K562 (cell line): Measurements from ENCODE around the gene NSMF. TPM values are rescaled to one million over a fixed set of nuclear protein-coding genes. Genes with fewer than 3 reads are reported as not detected.

Source experiments
- ATAC-seq: fragments of 200-7000 bp; cut with Tn5 transposase; 3 replicates; pipeline ENCODE4 v1.9.1; 2020; ENCODE audit warnings: moderate library complexity
- BruUV-seq: library from RNA; stranded (reverse); fragments of 400-500 nt; replicated peaks from 2 replicates; lab custom pipeline; 2021; lab: Mats Ljungman, UMichigan
- CTCF ChIA-PET: fragments of 300-600 bp; formaldehyde crosslinking; extraction: SDS; loops from one replicate; lab custom pipeline; 2021; ENCODE audit warnings: low intra/inter-chr PET ratio; lab: Yijun Ruan, JAX
- POLR2A ChIA-PET: fragments of 300-600, 350-650 bp; sonication (Branson Sonifier 250); formaldehyde crosslinking; extraction: SDS; loops from one replicate; lab custom pipeline; 2021; ENCODE audit warnings: antibody characterized with exemption, inconsistent platforms; lab: Yijun Ruan, JAX
- DNase-seq, 4 experiments: peaks; one replicate each; pipeline versions ENCODE4 v3.0.0 to v3.0.0-alpha.2; 2011 to 2018; ENCODE audit warnings: low spot score in 3 of 4, mixed read lengths in 3 of 4; ENCODE audit errors: extremely low read depth in 1 of 4
- FAIRE-seq: peaks from 2 replicates; lab custom pipeline; 2011; peaks lifted over from hg19 to GRCh38; lab: Jason Lieb, UNC
- H2AFZ ChIP-seq: 2 replicates; pipeline ENCODE4 v1.6.0; 2011; ENCODE audit warnings: low read depth, low read length, control low read depth, inconsistent platforms
- H3K27ac ChIP-seq: fragments of 200-600 bp; 3 replicates; pipeline ENCODE4 v1.8.0; 2011; ENCODE audit warnings: low read depth, mild to moderate bottlenecking, control low read depth, inconsistent platforms, low read length, moderate library complexity, mixed read lengths; ENCODE audit errors: extremely low read depth
- H3K27me3 ChIP-seq, 2 experiments: fragments of 300-600 bp in 1 of 2; 2 replicates in 1 of 2; 3 replicates in 1 of 2; pipeline versions ENCODE4 v1.6.0 to v1.8.0; 2011; ENCODE audit warnings: inconsistent platforms in 2 of 2, low read length in 2 of 2, mild to moderate bottlenecking in 1 of 2, mixed read lengths in 1 of 2, moderate library complexity in 1 of 2; ENCODE audit not compliant: control insufficient read depth in 2 of 2, insufficient read depth in 2 of 2
- H3K36me3 ChIP-seq: fragments of 300-600 bp; 3 replicates; pipeline ENCODE4 v1.8.0; 2011; ENCODE audit warnings: mild to moderate bottlenecking, low read length, inconsistent platforms; ENCODE audit not compliant: control insufficient read depth, insufficient read depth
- H3K4me1 ChIP-seq, 2 experiments: fragments of 200-600 bp in 1 of 2; replicated peaks in 1 of 2; 2 replicates in 1 of 2; 3 replicates in 1 of 2; pipeline versions ENCODE4 v1.5.1 to v1.8.0; 2011; ENCODE audit warnings: inconsistent platforms in 2 of 2, low read length in 2 of 2, mild to moderate bottlenecking in 1 of 2, mixed read lengths in 1 of 2, moderate library complexity in 1 of 2; ENCODE audit not compliant: control insufficient read depth in 2 of 2, insufficient read depth in 2 of 2
- H3K4me2 ChIP-seq: 2 replicates; pipeline ENCODE4 v1.6.1; 2011; ENCODE audit warnings: low read length, control low read depth, inconsistent platforms, mixed read lengths; ENCODE audit not compliant: insufficient read depth
- H3K4me3 ChIP-seq: fragments of 200-600 bp; sonication (generic), shearing (Covaris generic); 2 replicates; pipeline ENCODE4 v1.5.1; 2016; ENCODE audit warnings: control low read depth, inconsistent platforms
- H3K79me2 ChIP-seq: fragments of 200-600 bp; 3 replicates; pipeline ENCODE4 v1.8.0; 2011; ENCODE audit warnings: low read length, inconsistent platforms; ENCODE audit not compliant: control insufficient read depth, insufficient read depth
- H3K9ac ChIP-seq, 2 experiments: 2 replicates each; pipeline versions ENCODE4 v1.6.0 to v1.6.1; 2011; ENCODE audit warnings: low read depth in 2 of 2, low read length in 2 of 2, control low read depth in 1 of 2, inconsistent platforms in 1 of 2, mild to moderate bottlenecking in 1 of 2, mixed read lengths in 1 of 2; ENCODE audit not compliant: insufficient read depth in 1 of 2
- H3K9me1 ChIP-seq: one replicate; pipeline ENCODE4 v1.6.0; 2011; ENCODE audit warnings: inconsistent platforms, mild to moderate bottlenecking, low read length, moderate library complexity; ENCODE audit not compliant: control insufficient read depth, insufficient read depth
- H3K9me3 ChIP-seq: replicated peaks from 2 replicates; pipeline ENCODE4 v1.5.1; 2011; ENCODE audit warnings: low read depth, low read length, inconsistent platforms; ENCODE audit not compliant: control insufficient read depth, insufficient read depth
- H4K20me1 ChIP-seq: replicated peaks from 2 replicates; pipeline ENCODE4 v1.6.1; 2011; ENCODE audit warnings: low read length, inconsistent platforms, mixed read lengths; ENCODE audit not compliant: control insufficient read depth, insufficient read depth
- CREM ChIP-seq: IDR thresholded peaks from 2 replicates; pipeline ENCODE4 v1.6.1; 2014; ENCODE audit warnings: antibody characterized with exemption, low read depth
- CSDE1 ChIP-seq, 2 experiments: fragments of 450-650 bp; IDR thresholded peaks; 2 replicates each; pipeline ENCODE4 v1.6.1; 2016; ENCODE audit warnings: mild to moderate bottlenecking in 1 of 2
- FOS ChIP-seq: IDR thresholded peaks from 3 replicates; pipeline ENCODE4 v1.6.1; 2011; ENCODE audit not compliant: insufficient read length; ENCODE audit errors: extremely low read depth
- GATA2 ChIP-seq: sonication (generic); formaldehyde crosslinking; IDR thresholded peaks from 2 replicates; pipeline ENCODE4 v1.4.0; 2020; ENCODE audit warnings: mild to moderate bottlenecking, missing genetic modification reagents
- LARP7 ChIP-seq: fragments of 450-650 bp; IDR thresholded peaks from 2 replicates; pipeline ENCODE4 v1.6.1; 2016
- NR1H2 ChIP-seq: sonication (generic); formaldehyde crosslinking; IDR thresholded peaks from 2 replicates; pipeline ENCODE4 v1.4.0; 2020; ENCODE audit warnings: mild to moderate bottlenecking, missing genetic modification reagents
- U2AF1 ChIP-seq: fragments of 200-400 bp; formaldehyde crosslinking; optimal IDR thresholded peaks from 2 replicates; pipeline ENCODE3; 2017; ENCODE audit warnings: mild to moderate bottlenecking, low read depth, low read length, moderate library complexity
- ZBTB17 ChIP-seq: fragments of 450-650 bp; formaldehyde crosslinking; IDR thresholded peaks from 2 replicates; pipeline ENCODE4 v1.4.0; 2020; ENCODE audit warnings: mild to moderate bottlenecking
- ZNF146 ChIP-seq: IDR thresholded peaks from one replicate; pipeline ENCODE4 v1.6.1; 2018; ENCODE audit warnings: missing compliant biosample characterization; ENCODE audit not compliant: unreplicated experiment
- ZNF695 ChIP-seq: fragments of 450-650 bp; formaldehyde crosslinking; IDR thresholded peaks from 2 replicates; pipeline ENCODE4 v1.4.0; 2020; ENCODE audit warnings: mild to moderate bottlenecking, moderate library complexity
- ZNF699 ChIP-seq: fragments of 250-450 bp; sonication (Bioruptor Pico); IDR thresholded peaks from 2 replicates; pipeline ENCODE4 v1.8.0; 2021; ENCODE audit warnings: mild to moderate bottlenecking, moderate library complexity; ENCODE audit not compliant: insufficient replicate concordance
- WGBS: fragments of 100-300 bp; shearing (Covaris generic); methylation state at CpG from one replicate; pipeline ENCODE4 v1.1.6; 2016; ENCODE audit warnings: low coverage, mixed read lengths; ENCODE audit not compliant: insufficient coverage; ENCODE audit errors: missing lambda C conversion rate; 5-methylcytosine and 5-hydroxymethylcytosine counted together
- in situ Hi-C: fragments of 300-500 bp; cut with MboI; formaldehyde crosslinking; loops from 4 replicates; pipeline ENCODE4 v1.15.0; 2018; ENCODE audit warnings: inconsistent platforms, mixed read lengths
- intact Hi-C: fragments of 100-400 bp; cut with micrococcal nuclease; formaldehyde crosslinking; loops from 2 replicates; pipeline ENCODE4 v1.14.2; 2022
- polyA plus RNA-seq, 8 experiments: library from polyadenylated mRNA; depleted of rRNA in 4 of 8; stranded (reverse) in 5 of 8; unstranded in 3 of 8; fragments of >200 nt; fragmentation: Nextera tagmentation in 2 of 8; fragmentation: Illumina TruSeq in 1 of 8; extraction: Ambion mirVana in 2 of 8; extraction: Trizol in 1 of 8; gene quantifications; 2 replicates each; pipeline versions ENCODE4 v1.2.1 to v1.2.3, GENCODE V29; 2011 to 2014; ENCODE audit warnings: inconsistent platforms in 1 of 8, missing spikeins in 1 of 8
- total RNA-seq, 7 experiments: library from RNA; depleted of rRNA in 6 of 7; stranded (reverse); fragments of >200 nt in 6 of 7; fragmentation: Illumina TruSeq in 2 of 7; extraction: Trizol in 2 of 7; gene quantifications; 2 replicates each; pipeline versions ENCODE4 v1.2.1 to v1.2.3, GENCODE V29; 2011 to 2021; ENCODE audit warnings: low replicate concordance in 1 of 7
- TF ChIP-seq, protein P1 (sequence below): fragments of 250-450 bp; sonication (Bioruptor Pico); IDR thresholded peaks from 2 replicates; pipeline ENCODE4 v1.5.0; 2021; ENCODE audit warnings: mild to moderate bottlenecking, borderline replicate concordance
- TF ChIP-seq, protein P2 (sequence below), 3 experiments: fragments of 200-800 bp in 1 of 3; fragments of 250-450 bp in 1 of 3; fragments of 450-650 bp in 1 of 3; sonication (Bioruptor Pico) in 1 of 3; sonication (Bioruptor generic) in 1 of 3; formaldehyde crosslinking in 1 of 3; IDR thresholded peaks; 2 replicates each; pipeline versions ENCODE4 v1.6.1 to v1.8.0; 2016 to 2022; ENCODE audit warnings: mild to moderate bottlenecking in 2 of 3, missing genetic modification characterization in 2 of 3, missing compliant biosample characterization in 1 of 3, moderate library complexity in 1 of 3
- TF ChIP-seq, protein P3 (sequence below): fragments of 450-650 bp; formaldehyde crosslinking; IDR thresholded peaks from 2 replicates; pipeline ENCODE4 v1.4.0; 2020; ENCODE audit warnings: mild to moderate bottlenecking, moderate library complexity

Gene NSMF
- total and polyA plus RNA-seq, 9 of the 15 experiments (the other 6 are each of a cell fraction or from before 2014, with no cell fraction given), result 0.20 to 82.7 (median 29.3) TPM

DNA sequence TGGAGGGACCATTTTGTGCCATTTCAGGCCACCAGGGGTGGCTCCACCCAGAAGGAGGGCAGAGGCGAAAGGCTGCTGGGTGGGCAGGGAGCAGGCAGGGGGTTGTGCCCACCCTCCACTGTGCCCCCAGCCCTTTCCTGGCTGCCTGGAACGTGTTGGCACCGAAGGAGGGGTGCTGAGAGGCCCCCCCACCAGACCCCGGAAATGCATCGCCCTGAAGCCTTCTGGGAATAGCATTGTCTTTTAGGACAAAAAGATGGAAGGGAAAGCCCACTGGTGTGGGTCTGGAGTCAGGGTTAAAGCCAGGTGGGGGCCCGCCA lies 30.9 kb downstream of the NSMF start:
- no TSS peak for BruUV-seq
- no peak overlapping the region for H3K4me2 ChIP-seq
- intact Hi-C loops (loop anchor here (10.0 kb wide), 1 partner anchor 123 kb away; the partner anchor contains the start of gene NRARP), in situ Hi-C loops (no loop called here)
- TF ChIP-seq, protein P1, sequence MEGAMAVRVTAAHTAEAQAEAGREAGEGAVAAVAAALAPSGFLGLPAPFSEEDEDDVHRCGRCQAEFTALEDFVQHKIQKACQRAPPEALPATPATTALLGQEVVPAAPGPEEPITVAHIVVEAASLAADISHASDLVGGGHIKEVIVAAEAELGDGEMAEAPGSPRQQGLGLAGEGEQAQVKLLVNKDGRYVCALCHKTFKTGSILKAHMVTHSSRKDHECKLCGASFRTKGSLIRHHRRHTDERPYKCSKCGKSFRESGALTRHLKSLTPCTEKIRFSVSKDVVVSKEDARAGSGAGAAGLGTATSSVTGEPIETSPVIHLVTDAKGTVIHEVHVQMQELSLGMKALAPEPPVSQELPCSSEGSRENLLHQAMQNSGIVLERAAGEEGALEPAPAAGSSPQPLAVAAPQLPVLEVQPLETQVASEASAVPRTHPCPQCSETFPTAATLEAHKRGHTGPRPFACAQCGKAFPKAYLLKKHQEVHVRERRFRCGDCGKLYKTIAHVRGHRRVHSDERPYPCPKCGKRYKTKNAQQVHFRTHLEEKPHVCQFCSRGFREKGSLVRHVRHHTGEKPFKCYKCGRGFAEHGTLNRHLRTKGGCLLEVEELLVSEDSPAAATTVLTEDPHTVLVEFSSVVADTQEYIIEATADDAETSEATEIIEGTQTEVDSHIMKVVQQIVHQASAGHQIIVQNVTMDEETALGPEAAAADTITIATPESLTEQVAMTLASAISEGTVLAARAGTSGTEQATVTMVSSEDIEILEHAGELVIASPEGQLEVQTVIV, result no peak
- TF ChIP-seq, protein P2, sequence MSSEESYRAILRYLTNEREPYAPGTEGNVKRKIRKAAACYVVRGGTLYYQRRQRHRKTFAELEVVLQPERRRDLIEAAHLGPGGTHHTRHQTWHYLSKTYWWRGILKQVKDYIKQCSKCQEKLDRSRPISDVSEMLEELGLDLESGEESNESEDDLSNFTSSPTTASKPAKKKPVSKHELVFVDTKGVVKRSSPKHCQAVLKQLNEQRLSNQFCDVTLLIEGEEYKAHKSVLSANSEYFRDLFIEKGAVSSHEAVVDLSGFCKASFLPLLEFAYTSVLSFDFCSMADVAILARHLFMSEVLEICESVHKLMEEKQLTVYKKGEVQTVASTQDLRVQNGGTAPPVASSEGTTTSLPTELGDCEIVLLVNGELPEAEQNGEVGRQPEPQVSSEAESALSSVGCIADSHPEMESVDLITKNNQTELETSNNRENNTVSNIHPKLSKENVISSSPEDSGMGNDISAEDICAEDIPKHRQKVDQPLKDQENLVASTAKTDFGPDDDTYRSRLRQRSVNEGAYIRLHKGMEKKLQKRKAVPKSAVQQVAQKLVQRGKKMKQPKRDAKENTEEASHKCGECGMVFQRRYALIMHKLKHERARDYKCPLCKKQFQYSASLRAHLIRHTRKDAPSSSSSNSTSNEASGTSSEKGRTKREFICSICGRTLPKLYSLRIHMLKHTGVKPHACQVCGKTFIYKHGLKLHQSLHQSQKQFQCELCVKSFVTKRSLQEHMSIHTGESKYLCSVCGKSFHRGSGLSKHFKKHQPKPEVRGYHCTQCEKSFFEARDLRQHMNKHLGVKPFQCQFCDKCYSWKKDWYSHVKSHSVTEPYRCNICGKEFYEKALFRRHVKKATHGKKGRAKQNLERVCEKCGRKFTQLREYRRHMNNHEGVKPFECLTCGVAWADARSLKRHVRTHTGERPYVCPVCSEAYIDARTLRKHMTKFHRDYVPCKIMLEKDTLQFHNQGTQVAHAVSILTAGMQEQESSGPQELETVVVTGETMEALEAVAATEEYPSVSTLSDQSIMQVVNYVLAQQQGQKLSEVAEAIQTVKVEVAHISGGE (CRISPR knock-in tag; IDR thresholded peaks at IDR 0.05), result no peak
- TF ChIP-seq, protein P3, sequence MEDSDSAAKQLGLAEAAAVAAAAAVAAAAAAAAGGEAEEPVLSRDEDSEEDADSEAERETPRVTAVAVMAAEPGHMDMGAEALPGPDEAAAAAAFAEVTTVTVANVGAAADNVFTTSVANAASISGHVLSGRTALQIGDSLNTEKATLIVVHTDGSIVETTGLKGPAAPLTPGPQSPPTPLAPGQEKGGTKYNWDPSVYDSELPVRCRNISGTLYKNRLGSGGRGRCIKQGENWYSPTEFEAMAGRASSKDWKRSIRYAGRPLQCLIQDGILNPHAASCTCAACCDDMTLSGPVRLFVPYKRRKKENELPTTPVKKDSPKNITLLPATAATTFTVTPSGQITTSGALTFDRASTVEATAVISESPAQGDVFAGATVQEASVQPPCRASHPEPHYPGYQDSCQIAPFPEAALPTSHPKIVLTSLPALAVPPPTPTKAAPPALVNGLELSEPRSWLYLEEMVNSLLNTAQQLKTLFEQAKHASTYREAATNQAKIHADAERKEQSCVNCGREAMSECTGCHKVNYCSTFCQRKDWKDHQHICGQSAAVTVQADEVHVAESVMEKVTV (CRISPR knock-in tag), result no peak
- TF ChIP-seq LARP7, result no peak
- TF ChIP-seq U2AF1, result no peak
- no peak for TF ChIP-seq CSDE1 (IDR thresholded peaks at IDR 0.05)
- no peak for TF ChIP-seq ZBTB17
- TF ChIP-seq NR1H2 (CRISPR knock-in tag), result no peak
- TF ChIP-seq ZNF695 (CRISPR knock-in tag), result no peak
- TF ChIP-seq ZNF699, result no peak
- TF ChIP-seq GATA2 (CRISPR knock-in tag), result no peak
- TF ChIP-seq FOS, result no peak
- no peak for TF ChIP-seq ZNF146 (CRISPR knock-in tag)
- no peak for TF ChIP-seq CREM
- ChIA-PET POLR2A (interaction anchor here (1.3 kb wide), 1 partner anchor 8 kb away, joined by 4 read pairs; no protein-coding TSS in a partner anchor), CTCF (no interaction called here)
- DNase-seq, result no peak
- H3K4me1 ChIP-seq, result peaks cover 25 to 84% of the 10 kb centered on the region in 2 experiments
- H3K27me3 ChIP-seq, result no peaks in the 10 kb centered on the region
- H3K27ac ChIP-seq, result no peak overlapping the region
- no peaks in the 10 kb centered on the region for H3K36me3 ChIP-seq
- H2AFZ ChIP-seq, result no peak overlapping the region
- H3K79me2 ChIP-seq, result peaks cover 2% of the 10 kb centered on the region; the same call in 2 of the 3 replicates
- no peak overlapping the region for H3K4me3 ChIP-seq
- WGBS, result 60% methylated on average over 3 of the region's 6 CpGs
- no peaks in the 10 kb centered on the region for H3K9me1 ChIP-seq
- no peak for FAIRE-seq
- ATAC-seq, result no peak
- H3K9ac ChIP-seq, result no peak overlapping the region; a peak in 1 of 4 replicates
- H4K20me1 ChIP-seq, result no peaks in the 10 kb centered on the region
- no peaks in the 10 kb centered on the region for H3K9me3 ChIP-seq
